Measurements from ENCODE around the gene RFX5.

Gene RFX5

DNA sequence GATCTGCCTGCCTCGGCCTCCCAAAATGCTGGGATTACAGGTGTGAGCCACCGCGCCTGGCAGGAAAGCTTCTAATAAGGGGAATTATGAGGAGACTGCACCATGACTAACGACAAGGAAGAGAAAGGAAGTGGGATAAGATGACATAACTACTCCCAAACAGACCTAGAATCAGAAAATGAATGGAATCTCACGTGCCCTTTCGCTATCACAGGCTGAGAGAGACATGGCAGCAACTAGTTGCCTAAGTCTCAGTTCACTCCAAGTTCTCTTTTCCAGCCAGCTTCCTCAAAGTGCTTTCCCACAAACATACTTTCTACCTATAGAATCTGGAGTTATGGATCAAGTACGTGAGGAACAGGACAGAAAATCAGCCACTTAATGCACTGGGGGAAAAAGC, 21.8 kb downstream of the RFX5 start:
- DNase-seq (ENCODE audit: low spot score): no peak

- DNase-seq (ENCODE audit: low spot score): no peak
Observed at GRCh38 chr1:151324390-151324930, 22.6 kb downstream of the RFX5 start.

DNA sequence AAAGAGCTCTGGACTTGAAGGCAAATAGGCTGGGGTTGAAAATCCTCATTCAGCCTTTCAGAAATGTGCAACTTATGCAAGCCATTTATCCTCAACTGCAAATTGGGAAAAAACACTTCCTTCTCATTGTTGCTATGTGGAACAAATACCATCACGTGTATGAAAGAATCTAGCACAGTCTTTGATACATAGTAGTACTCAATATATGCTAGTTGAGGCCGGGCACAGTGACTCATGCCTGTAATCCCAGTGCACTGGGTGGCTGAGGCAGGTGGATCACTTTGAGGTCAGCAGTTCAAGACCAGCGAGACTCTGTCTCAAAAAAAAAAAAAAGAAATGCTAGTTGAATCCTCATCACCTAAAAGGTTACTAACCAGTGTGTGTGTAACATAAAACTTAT, 28.1 kb downstream of the RFX5 start:
- no peak for DNase-seq (ENCODE audit: low spot score)

GRCh38 chr1:151315565-151316235, 31.4 kb downstream of the RFX5 start:
- no peak for DNase-seq (ENCODE audit: low spot score)

DNA sequence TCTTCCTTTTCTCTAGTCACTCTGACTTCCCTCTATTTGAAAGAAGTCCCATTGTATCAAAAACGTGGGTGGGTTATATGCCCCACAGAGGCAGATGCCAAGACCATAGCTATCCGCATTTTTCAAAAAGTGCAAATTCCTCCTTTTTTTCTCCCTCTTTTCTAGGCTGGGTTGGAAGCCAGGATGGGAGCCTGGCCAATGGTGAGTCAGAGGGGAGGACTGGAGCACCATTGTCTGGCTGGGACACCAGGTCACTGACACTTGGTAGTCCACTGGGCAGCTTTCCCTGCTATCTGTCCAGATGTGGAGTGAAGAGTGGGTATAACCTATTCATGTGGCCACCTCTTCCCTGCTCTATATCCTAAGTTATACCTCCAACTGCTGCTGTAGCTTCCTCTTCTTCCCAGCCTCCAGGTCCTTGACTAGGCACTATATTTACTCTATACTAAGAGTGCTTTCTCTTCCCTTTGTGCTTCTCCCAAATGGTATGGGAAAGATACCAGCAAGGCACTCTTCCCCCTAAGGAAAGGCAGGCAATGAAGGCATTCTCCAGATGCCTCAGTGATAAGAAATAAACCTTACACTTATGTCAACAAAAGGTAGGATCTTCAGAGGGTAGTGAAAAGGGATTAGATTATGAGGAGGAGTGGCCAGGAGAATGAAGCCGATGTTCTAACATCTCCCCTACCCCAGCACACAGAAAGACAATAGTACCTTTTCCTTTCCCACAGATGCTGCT, 32.7 kb downstream of the RFX5 start:
- no peak for DNase-seq (ENCODE audit: low spot score)

DNA sequence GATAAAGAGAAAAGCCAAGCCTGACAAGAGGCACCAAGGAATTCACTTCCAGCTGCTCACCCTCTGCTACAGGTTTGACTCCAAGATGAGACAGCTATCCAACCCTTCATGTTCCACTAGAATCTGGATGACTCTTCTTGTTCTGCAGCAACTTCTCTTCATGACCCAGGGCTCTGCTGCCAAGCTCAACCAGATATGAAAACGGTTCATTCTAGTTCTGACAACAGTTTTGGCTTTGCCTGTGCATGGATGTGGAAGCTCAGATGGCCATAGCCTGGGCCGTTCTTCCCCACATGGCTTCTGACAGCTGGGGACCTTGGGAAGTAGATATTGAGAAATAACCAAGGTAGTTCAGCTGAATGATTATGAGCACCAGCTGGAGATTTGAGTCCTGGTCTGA, 33.6 kb downstream of the RFX5 start:
- no peak for DNase-seq (ENCODE audit: low spot score)

GRCh38 chr1:151312826-151313225, 34.2 kb downstream of the RFX5 start:
- no peak for DNase-seq (ENCODE audit: low spot score)

- no peak for DNase-seq (ENCODE audit: low spot score)
Observed at GRCh38 chr1:151312411-151312810, 34.6 kb downstream of the RFX5 start.

GRCh38 chr1:151311589-151312331, 35.3 kb downstream of the RFX5 start:
- peak; percentile 37 for DNase-seq (ENCODE audit: low spot score)

DNA sequence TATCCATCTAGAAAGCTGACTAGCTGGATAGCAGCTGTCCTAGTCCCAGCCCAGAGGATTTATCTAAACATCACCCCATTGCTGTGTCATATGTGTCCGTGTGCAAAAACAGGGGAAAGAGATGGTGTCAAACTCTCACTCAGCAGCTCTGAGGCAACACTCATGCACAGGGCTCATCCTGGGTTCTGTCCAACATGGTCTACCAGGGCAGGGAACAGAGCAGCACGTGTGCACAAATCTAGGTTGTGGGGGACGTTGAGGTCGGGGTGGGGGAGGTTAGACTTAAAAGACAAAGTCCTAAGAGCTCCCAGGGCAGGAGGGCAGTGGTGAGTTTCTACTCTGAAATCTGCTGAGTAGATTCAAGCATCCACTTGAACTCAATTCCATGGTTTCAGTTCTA, 36.0 kb downstream of the RFX5 start:
- no peak for DNase-seq (ENCODE audit: low spot score)

GRCh38 chr1:151309811-151310323, 37.2 kb downstream of the RFX5 start:
- DNase-seq (ENCODE audit: low spot score): no peak

DNA sequence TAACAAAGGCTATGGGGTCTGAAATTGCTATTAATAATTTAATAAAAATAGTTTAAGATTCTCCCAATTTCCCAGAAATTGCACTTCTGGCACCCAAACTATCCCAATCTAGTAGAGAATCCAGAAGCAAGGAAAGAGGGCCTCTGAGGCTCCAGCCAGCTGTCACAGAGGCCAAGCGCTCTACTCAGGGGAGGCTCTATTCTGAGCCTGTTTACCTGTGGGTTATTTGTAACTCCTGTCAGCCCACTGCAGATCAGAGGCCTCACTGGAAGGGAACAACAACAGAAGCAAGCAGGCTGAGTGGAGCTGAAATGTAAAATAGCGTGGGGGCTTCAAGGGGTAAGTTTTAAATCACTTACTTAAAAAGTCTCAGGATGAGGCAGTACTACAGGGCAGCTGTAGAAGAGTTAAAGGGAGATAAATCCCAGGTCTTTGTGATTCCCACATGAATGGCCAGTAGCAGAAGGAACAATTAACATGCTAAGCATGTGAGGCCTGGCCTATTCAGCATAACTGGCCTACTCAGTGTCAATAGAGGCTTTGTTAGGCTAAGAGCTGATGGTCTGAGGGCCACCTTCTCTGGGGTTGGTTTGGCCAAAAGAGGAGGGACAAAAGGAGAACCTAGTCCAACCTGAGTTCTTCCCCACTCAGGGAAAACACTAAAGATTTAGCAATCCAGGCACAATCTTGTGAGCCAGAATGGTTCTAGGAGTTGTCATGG, 52.1 kb downstream of the RFX5 start:
- DNase-seq (ENCODE audit: low spot score): no peak

- no peak for DNase-seq (ENCODE audit: low spot score)
Observed at GRCh38 chr1:151293093-151293492, 54.0 kb downstream of the RFX5 start.

DNA sequence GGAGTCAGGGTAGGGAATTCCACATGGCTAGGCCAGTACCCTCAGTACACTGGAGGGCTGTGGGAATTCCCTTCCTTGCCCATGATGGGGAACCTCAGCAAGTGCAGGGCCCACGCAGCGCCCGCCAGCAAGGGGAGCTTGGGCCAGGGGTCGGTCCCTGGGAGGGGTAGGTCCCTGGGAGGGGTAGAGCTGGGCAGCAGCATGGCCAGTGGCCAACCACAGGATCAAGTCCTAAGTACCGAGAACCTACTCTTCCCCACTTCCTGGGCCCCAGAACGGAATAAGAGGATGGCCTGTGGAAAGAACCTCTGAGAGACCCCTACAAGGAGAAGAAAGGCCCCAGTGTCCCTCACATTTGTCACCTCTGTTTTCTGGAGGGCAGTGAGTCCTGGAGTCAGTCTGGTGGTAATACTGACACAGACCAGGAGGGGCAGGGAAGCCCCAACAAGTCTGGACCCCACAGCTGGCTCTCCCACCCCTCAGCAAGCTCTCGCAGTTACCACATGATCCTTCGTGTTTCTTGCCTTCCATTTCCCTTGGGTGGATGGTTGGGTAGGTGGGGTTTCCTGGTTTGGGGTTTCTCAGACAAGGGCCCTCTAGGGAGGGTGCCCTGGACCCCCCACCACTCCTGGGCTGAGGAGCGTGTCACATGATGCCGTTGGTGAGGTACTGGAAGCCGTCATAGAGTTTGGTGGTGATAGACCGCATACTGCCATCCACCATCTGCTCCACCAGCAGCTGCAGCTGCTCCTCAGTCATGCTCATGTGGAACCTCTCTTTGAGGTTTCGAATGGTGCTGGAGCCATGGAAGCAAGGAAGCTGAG, 54.6 kb downstream of the RFX5 start:
- DNase-seq (ENCODE audit: low spot score): no peak

- no peak for DNase-seq (ENCODE audit: low spot score)
Observed at GRCh38 chr1:151290709-151291303, 56.2 kb downstream of the RFX5 start.

Data from HuH-7 (cell line).